ENCODE results near the gene CASP8AP2.

DNA sequence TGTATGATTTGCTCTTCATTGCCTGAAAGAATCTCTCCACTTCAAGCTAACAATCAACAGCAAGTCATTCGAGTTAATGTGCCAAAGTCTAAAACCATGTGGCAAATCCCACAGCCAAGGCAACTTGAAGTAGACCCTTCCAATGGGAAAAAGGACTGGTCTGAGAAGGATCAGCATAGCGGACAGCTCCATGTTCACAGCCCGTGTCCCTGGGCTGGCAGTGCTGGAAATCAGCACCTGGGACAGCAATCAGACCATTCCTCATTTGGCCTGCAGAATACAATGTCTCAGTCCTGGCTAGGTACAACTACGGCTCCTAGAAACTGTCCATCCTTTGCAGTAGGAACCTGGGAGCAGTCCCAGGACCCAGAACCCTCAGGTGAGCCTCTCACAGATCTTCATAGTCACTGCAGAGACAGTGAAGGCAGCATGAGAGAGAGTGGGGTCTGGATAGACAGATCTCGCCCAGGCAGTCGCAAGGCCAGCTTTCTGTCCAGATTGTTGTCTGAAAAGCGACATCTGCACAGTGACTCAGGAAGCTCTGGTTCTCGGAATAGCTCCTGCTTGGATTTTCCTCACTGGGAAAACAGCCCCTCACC lies 65.7 kb downstream of the CASP8AP2 start:
- TF ChIP-seq, protein P1, sequence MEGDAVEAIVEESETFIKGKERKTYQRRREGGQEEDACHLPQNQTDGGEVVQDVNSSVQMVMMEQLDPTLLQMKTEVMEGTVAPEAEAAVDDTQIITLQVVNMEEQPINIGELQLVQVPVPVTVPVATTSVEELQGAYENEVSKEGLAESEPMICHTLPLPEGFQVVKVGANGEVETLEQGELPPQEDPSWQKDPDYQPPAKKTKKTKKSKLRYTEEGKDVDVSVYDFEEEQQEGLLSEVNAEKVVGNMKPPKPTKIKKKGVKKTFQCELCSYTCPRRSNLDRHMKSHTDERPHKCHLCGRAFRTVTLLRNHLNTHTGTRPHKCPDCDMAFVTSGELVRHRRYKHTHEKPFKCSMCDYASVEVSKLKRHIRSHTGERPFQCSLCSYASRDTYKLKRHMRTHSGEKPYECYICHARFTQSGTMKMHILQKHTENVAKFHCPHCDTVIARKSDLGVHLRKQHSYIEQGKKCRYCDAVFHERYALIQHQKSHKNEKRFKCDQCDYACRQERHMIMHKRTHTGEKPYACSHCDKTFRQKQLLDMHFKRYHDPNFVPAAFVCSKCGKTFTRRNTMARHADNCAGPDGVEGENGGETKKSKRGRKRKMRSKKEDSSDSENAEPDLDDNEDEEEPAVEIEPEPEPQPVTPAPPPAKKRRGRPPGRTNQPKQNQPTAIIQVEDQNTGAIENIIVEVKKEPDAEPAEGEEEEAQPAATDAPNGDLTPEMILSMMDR (IDR thresholded peaks at IDR 0.05) = no peak
- TF ChIP-seq POLR2A (IDR thresholded peaks at IDR 0.05) = no peak
- TF ChIP-seq POLR2AphosphoS5 (IDR thresholded peaks at IDR 0.05) = no peak
- TF ChIP-seq EP300 (IDR thresholded peaks at IDR 0.05; ENCODE audit: low read depth) = no peak
